ENCODE measurements around the gene APPL2. TPM values are rescaled to one million over a fixed set of nuclear protein-coding genes. Genes with fewer than 3 reads are reported as not detected.

APPL2 gene
- total RNA-seq, 1 experiment from 2014 or later, result 42.2 TPM

GRCh38 chr12:105206686-105207374 is 29.1 kb downstream of the APPL2 start:
- no peak overlapping the region for H3K9ac ChIP-seq (ENCODE audit: low read length)

DNA sequence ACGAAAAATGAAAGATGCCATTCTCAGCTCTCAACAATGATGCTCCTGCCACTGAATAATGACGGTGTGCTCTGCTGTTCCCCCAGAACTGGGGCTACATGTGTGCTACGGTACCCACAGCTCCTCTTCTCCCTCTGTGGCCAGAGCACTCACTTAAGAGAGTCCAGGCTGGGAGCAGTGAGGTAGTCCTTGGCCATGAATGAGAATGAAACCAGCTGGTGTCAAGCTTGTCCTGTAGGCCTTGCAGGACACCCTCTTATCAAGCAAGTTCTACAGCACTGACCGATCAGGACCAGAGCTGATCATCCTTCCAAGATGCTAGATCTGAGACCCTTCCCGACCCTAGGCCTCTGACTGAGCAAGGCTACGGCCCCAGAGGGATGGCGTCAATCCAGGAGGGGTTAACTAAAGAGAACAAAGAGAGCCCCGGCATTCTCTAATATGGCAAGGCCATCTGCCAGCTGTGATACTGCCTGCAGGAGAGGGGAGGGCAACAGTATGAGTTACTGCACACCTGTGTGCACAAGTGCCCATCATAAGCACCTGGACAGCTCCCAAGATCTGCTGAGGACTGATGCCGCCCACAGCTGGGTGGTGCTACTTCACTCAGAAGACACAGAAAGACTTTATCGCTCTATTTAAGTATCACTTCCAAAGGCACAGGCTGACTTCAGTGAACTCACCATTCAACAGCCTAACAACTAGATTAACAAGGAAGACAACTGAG is 30.5 kb downstream of the APPL2 start:
- TF ChIP-seq EZH2phosphoT487 (IDR thresholded peaks at IDR 0.05; ENCODE audit: borderline replicate concordance, low read length) (no peak), CTCF (conservative IDR thresholded peaks at IDR 0.05; ENCODE audit: low read depth, low read length) (no peak), EZH2 (IDR thresholded peaks at IDR 0.05; ENCODE audit: low read length, unreplicated experiment) (no peak)
- H3K27me3 ChIP-seq (ENCODE audit: low read length), result no peaks in the 10 kb centered on the region
- no TSS peak for BruUV-seq (replicated peaks)
- ChIA-PET POLR2A (ENCODE audit: unreplicated experiment) (no interaction called here), CTCF (interaction anchor here (0.8 kb wide), 1 partner anchor 177 kb away, joined by 5 read pairs; no protein-coding TSS in a partner anchor)
- H3K9me3 ChIP-seq (ENCODE audit: low read length), result no peaks in the 10 kb centered on the region
- H3K4me3 ChIP-seq (ENCODE audit: low read length), result no peak overlapping the region
- H3K9me2 ChIP-seq (replicated peaks; ENCODE audit: low read length), result no peaks in the 10 kb centered on the region
- no peak overlapping the region for H3K4me2 ChIP-seq (ENCODE audit: low read length)
- DNase-seq (no peak), ATAC-seq (peak; percentile 10; the same call in 1 of the 2 replicates)
- H3K4me1 ChIP-seq (ENCODE audit: insufficient read depth, low read length), result peaks cover 15% of the 10 kb centered on the region
- peak overlapping the region; percentile 77 for H3K27ac ChIP-seq (ENCODE audit: low read length)
- no peaks in the 10 kb centered on the region for H3K79me2 ChIP-seq (ENCODE audit: low read length)
- intact Hi-C loops (cut with micrococcal nuclease), result no loop called here
- peak overlapping the region; percentile 25 for H3K9ac ChIP-seq (ENCODE audit: low read length)
- H3K36me3 ChIP-seq (ENCODE audit: low read depth, low read length), result peaks cover 48% of the 10 kb centered on the region
- no peaks in the 10 kb centered on the region for H3F3A ChIP-seq (ENCODE audit: low read length, unreplicated experiment)
- no peaks in the 10 kb centered on the region for H4K20me1 ChIP-seq (ENCODE audit: low read length)
- no peak overlapping the region for H2AFZ ChIP-seq (ENCODE audit: low read length)

More at GRCh38 chr12:105206686-105207374, 29.1 kb downstream of the APPL2 start:
- Histone ChIP-seq H3K9me3 (ENCODE audit: low read length) (no peaks in the 10 kb centered on the region), H3K4me3 (ENCODE audit: low read length) (no peak overlapping the region), H3K27me3 (ENCODE audit: low read length) (no peaks in the 10 kb centered on the region), H3F3A (ENCODE audit: low read length, unreplicated experiment) (no peaks in the 10 kb centered on the region), H3K27ac (ENCODE audit: low read length) (no peak overlapping the region), H3K9me2 (replicated peaks; ENCODE audit: low read length) (no peaks in the 10 kb centered on the region), H3K36me3 (ENCODE audit: low read depth, low read length) (peaks cover 41% of the 10 kb centered on the region), H2AFZ (ENCODE audit: low read length) (no peak overlapping the region), H4K20me1 (ENCODE audit: low read length) (no peaks in the 10 kb centered on the region), H3K79me2 (ENCODE audit: low read length) (no peaks in the 10 kb centered on the region), H3K4me1 (ENCODE audit: insufficient read depth, low read length) (peaks cover 15% of the 10 kb centered on the region), H3K4me2 (ENCODE audit: low read length) (no peak overlapping the region)
- no TSS peak for BruUV-seq (replicated peaks)
- no peak for TF ChIP-seq CTCF (conservative IDR thresholded peaks at IDR 0.05; ENCODE audit: low read depth, low read length)
- no peak for TF ChIP-seq EZH2phosphoT487 (IDR thresholded peaks at IDR 0.05; ENCODE audit: borderline replicate concordance, low read length)
- TF ChIP-seq EZH2 (IDR thresholded peaks at IDR 0.05; ENCODE audit: low read length, unreplicated experiment), result no peak
- CTCF ChIA-PET, result no interaction called here
- POLR2A ChIA-PET (ENCODE audit: unreplicated experiment), result no interaction called here
- no peak for ATAC-seq
- no peak for DNase-seq
- intact Hi-C loops (cut with micrococcal nuclease), result no loop called here
